ENCODE results near the gene ACTG2. TPM values are rescaled to one million over a fixed set of nuclear protein-coding genes. Genes with fewer than 3 reads are reported as not detected.

Gene ACTG2
- total and polyA plus RNA-seq, 10 of the 15 experiments (the other 5 are each of a cell fraction or from before 2014, with no cell fraction given), result 0.06 to 0.97 (median 0.12) TPM; not detected in 7

GRCh38 chr2:73949802-73950201, 57.0 kb downstream of the ACTG2 start:
- intact Hi-C loops (cut with micrococcal nuclease; ENCODE audit: unreplicated experiment), result no loop called here
- no peak overlapping the region for H2AFZ ChIP-seq (ENCODE audit: control insufficient read depth, low read depth, low read length)
- SMC1A ChIA-PET (ENCODE audit: uncharacterized antibody, unreplicated experiment), result interaction anchor here (0.8 to 2.4 kb wide), 8 partner anchors 12 to 161 kb away, joined by 3 to 15 read pairs (median 4); no protein-coding TSS in a partner anchor
- H4K20me1 ChIP-seq (ENCODE audit: control insufficient read depth, insufficient read depth), result no peaks in the 10 kb centered on the region
- CTCF ChIA-PET, result interaction anchor here (0.6 to 1.6 kb wide), 4 partner anchors 10 to 20 kb away, joined by 3 to 6 read pairs (median 4); no protein-coding TSS in a partner anchor
- no peak overlapping the region for H3K4me2 ChIP-seq (ENCODE audit: control insufficient read depth, insufficient read depth)
- ATAC-seq (no peak), FAIRE-seq (no peak), DNase-seq (ENCODE audit: low read depth, low spot score) (no peak)
- in situ Hi-C loops (cut with MboI), result no loop called here
- H3K9ac ChIP-seq (ENCODE audit: control insufficient read depth, insufficient read depth, low read length), result no peak overlapping the region
- H3K4me3 ChIP-seq, result no peak overlapping the region
- peaks cover 4% of the 10 kb centered on the region; the same call in 1 of the 2 replicates for H3K4me1 ChIP-seq (ENCODE audit: control insufficient read depth, insufficient read depth, low read length)
- H3K79me2 ChIP-seq (ENCODE audit: control insufficient read depth, insufficient read depth, low read length), result peaks cover 8% of the 10 kb centered on the region
- H3K36me3 ChIP-seq (ENCODE audit: control insufficient read depth in 2 of 2, insufficient read depth in 2 of 2, low read length in 1 of 2), result peaks cover 20 to 42% of the 10 kb centered on the region in 2 experiments
- POLR2A ChIA-PET, result interaction anchor here (0.6 to 1.6 kb wide), 3 partner anchors 15 to 102 kb away, joined by 3 to 5 read pairs (median 3); no protein-coding TSS in a partner anchor
- BruUV-seq (replicated peaks), result no TSS peak
- no peak overlapping the region for H3K27ac ChIP-seq (ENCODE audit: control insufficient read depth, insufficient read depth)
- no peaks in the 10 kb centered on the region; the same call in 2 of the 3 replicates for H3K9me3 ChIP-seq (replicated peaks; ENCODE audit: control insufficient read depth, insufficient read depth, low read length)
- H3K27me3 ChIP-seq (replicated peaks in 1 of 2; ENCODE audit: control insufficient read depth in 2 of 2, insufficient read depth in 2 of 2, low read length in 1 of 2), result no peaks in the 10 kb centered on the region
- RAD21 ChIA-PET (ENCODE audit: unreplicated experiment), result no interaction called here
- TF ChIP-seq CBFB (IDR thresholded peaks at IDR 0.05; ENCODE audit: low read depth) (no peak), RELA (IDR thresholded peaks at IDR 0.05; ENCODE audit: borderline replicate concordance, partially characterized antibody) (no peak), NBN (IDR thresholded peaks at IDR 0.05) (no peak), STAT1 (conservative IDR thresholded peaks at IDR 0.05) (no peak), PAX5 (IDR thresholded peaks at IDR 0.05; ENCODE audit: borderline replicate concordance, low read depth, low read length) (no peak), USF1 (IDR thresholded peaks at IDR 0.05; ENCODE audit: borderline replicate concordance, extremely low read length, insufficient read depth, low read depth, low read length) (no peak), BHLHE40 (IDR thresholded peaks at IDR 0.05; ENCODE audit: borderline replicate concordance in 1 of 2, low read depth in 2 of 2, low read length in 1 of 2) (no peak), CEBPZ (IDR thresholded peaks at IDR 0.05; ENCODE audit: low read depth, low read length) (no peak), SREBF1 (IDR thresholded peaks at IDR 0.05; ENCODE audit: low read length) (no peak), E4F1 (IDR thresholded peaks at IDR 0.05; ENCODE audit: borderline replicate concordance, partially characterized antibody) (no peak), POLR2A (IDR thresholded peaks at IDR 0.05; ENCODE audit: low read depth, low read length) (no peak), ZNF384 (IDR thresholded peaks at IDR 0.05; ENCODE audit: borderline replicate concordance, low read depth, low read length) (no peak), IRF3 (IDR thresholded peaks at IDR 0.05) (no peak), ZNF24 (IDR thresholded peaks at IDR 0.05) (no peak), USF2 (IDR thresholded peaks at IDR 0.05; ENCODE audit: borderline replicate concordance, low read depth, low read length) (no peak), MYC (IDR thresholded peaks at IDR 0.05; ENCODE audit: insufficient read depth, insufficient read length, insufficient replicate concordance, low read length, severe bottlenecking) (no peak), NR2C1 (IDR thresholded peaks at IDR 0.05) (no peak)
